HL-60 (cell line): ENCODE results near the gene SGSH.
A peak's percentile ranks its signal among the peaks of the same experiment; 100 is the strongest.
"Not testable (repeated sequence)": the region's sequence is repeated elsewhere in the genome, so short reads cannot be mapped to it uniquely, and the experiment has no call there.

Experiments used
- DNase-seq, 2 experiments: peaks; one replicate each; pipeline ENCODE4 v3.0.0-alpha.2; 2010 to 2020; ENCODE audit warnings: low read depth in 1 of 2, low spot score in 1 of 2
- H3K27ac ChIP-seq: fragments of 250-450 bp; sonication (Bioruptor Pico); replicated peaks from 2 replicates; pipeline ENCODE4 v1.5.1; 2020; ENCODE audit warnings: mild to moderate bottlenecking, moderate library complexity
- H3K27me3 ChIP-seq: fragments of 250-450 bp; sonication (Bioruptor Pico); 2 replicates; pipeline ENCODE4 v1.5.1; 2021; ENCODE audit warnings: mild to moderate bottlenecking, moderate library complexity; ENCODE audit not compliant: insufficient read depth, poor library complexity, severe bottlenecking
- H3K4me3 ChIP-seq: replicated peaks from 2 replicates; pipeline ENCODE4 v1.5.1; 2011; ENCODE audit warnings: mild to moderate bottlenecking, control low read depth, low read length; ENCODE audit not compliant: insufficient read depth
- GABPA ChIP-seq: IDR thresholded peaks from 2 replicates; pipeline ENCODE4 v1.6.1; 2012; ENCODE audit warnings: low read depth
- POLR2AphosphoS5 ChIP-seq: IDR thresholded peaks from 2 replicates; pipeline ENCODE4 v1.6.1; 2012; ENCODE audit warnings: low read depth
- SPI1 ChIP-seq: IDR thresholded peaks from 2 replicates; pipeline ENCODE4 v1.6.1; 2012; ENCODE audit warnings: low read depth, mild to moderate bottlenecking, borderline replicate concordance
- TF ChIP-seq, protein P1 (sequence below): IDR thresholded peaks from 2 replicates; pipeline ENCODE4 v1.6.1; 2012; ENCODE audit warnings: low read depth; ENCODE audit not compliant: insufficient replicate concordance
- TF ChIP-seq, protein P2 (sequence below): IDR thresholded peaks from one replicate; pipeline ENCODE4 v1.5.1; 2011; ENCODE audit warnings: low read length, control low read depth, inconsistent platforms; ENCODE audit not compliant: insufficient read depth

SGSH gene

GRCh38 chr17:80261159-80261894 is 41.2 kb upstream of the SGSH start:
- peak overlapping the region; percentile 62 for H3K27ac ChIP-seq
- no peak for TF ChIP-seq SPI1
- TF ChIP-seq POLR2AphosphoS5, result no peak
- no peak for TF ChIP-seq GABPA
- TF ChIP-seq, protein P1, sequence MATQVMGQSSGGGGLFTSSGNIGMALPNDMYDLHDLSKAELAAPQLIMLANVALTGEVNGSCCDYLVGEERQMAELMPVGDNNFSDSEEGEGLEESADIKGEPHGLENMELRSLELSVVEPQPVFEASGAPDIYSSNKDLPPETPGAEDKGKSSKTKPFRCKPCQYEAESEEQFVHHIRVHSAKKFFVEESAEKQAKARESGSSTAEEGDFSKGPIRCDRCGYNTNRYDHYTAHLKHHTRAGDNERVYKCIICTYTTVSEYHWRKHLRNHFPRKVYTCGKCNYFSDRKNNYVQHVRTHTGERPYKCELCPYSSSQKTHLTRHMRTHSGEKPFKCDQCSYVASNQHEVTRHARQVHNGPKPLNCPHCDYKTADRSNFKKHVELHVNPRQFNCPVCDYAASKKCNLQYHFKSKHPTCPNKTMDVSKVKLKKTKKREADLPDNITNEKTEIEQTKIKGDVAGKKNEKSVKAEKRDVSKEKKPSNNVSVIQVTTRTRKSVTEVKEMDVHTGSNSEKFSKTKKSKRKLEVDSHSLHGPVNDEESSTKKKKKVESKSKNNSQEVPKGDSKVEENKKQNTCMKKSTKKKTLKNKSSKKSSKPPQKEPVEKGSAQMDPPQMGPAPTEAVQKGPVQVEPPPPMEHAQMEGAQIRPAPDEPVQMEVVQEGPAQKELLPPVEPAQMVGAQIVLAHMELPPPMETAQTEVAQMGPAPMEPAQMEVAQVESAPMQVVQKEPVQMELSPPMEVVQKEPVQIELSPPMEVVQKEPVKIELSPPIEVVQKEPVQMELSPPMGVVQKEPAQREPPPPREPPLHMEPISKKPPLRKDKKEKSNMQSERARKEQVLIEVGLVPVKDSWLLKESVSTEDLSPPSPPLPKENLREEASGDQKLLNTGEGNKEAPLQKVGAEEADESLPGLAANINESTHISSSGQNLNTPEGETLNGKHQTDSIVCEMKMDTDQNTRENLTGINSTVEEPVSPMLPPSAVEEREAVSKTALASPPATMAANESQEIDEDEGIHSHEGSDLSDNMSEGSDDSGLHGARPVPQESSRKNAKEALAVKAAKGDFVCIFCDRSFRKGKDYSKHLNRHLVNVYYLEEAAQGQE, result no peak
- TF ChIP-seq, protein P2, sequence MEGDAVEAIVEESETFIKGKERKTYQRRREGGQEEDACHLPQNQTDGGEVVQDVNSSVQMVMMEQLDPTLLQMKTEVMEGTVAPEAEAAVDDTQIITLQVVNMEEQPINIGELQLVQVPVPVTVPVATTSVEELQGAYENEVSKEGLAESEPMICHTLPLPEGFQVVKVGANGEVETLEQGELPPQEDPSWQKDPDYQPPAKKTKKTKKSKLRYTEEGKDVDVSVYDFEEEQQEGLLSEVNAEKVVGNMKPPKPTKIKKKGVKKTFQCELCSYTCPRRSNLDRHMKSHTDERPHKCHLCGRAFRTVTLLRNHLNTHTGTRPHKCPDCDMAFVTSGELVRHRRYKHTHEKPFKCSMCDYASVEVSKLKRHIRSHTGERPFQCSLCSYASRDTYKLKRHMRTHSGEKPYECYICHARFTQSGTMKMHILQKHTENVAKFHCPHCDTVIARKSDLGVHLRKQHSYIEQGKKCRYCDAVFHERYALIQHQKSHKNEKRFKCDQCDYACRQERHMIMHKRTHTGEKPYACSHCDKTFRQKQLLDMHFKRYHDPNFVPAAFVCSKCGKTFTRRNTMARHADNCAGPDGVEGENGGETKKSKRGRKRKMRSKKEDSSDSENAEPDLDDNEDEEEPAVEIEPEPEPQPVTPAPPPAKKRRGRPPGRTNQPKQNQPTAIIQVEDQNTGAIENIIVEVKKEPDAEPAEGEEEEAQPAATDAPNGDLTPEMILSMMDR, result no peak
- DNase-seq, result peak in 1 of 2 experiments; percentile 42
- peak overlapping the region; percentile 89 for H3K4me3 ChIP-seq
- H3K27me3 ChIP-seq, result no peaks in the 10 kb centered on the region

GRCh38 chr17:80260791-80261158 is 40.6 kb upstream of the SGSH start, which contains the start of gene RNF213:
Gene RNF213 (plus strand): TSS chr17:80260852. CDS start chr17:80263682, 2,830 bp downstream.
- Histone ChIP-seq H3K27me3 (no peaks in the 10 kb centered on the region), H3K4me3 (peak within 1 kb of the TSS; percentile 89), H3K27ac (peak within 1 kb of the TSS; percentile 62)
- TF ChIP-seq SPI1 (no peak), POLR2AphosphoS5 (no peak)
- TF ChIP-seq, protein P1, result no peak
- DNase-seq, result peak in 1 of 2 experiments; percentile 46

DNA sequence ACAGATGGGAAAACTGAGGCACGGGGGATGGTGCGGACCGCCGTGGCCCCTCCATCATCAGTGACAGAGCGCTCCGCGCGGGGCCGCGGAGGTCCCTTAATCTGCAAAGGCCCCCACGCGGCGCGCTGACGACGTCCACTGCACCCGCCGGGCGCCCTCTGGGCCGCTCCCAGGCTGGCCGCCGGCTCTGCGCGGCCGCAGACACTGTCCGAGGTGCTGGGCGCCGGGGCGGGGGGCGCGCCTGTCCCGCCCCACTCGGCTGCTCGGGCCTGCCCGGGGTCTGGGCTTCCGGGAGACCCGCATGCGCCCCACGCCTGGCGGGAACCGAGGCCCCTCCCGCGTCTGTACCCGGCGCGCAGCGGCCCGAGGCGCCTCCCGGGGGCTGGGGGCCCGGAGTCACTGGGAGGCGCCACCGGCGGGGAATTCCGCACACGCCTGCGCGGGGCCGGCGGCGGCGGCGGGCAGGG is 40.0 kb upstream of the SGSH start:
- DNase-seq, result peak; percentile 24 to 58
- peak overlapping the region; percentile 41 for H3K4me3 ChIP-seq
- H3K27me3 ChIP-seq, result no peaks in the 10 kb centered on the region
- no peak for TF ChIP-seq GABPA
- TF ChIP-seq, protein P1, result peak; percentile 90
- no peak overlapping the region for H3K27ac ChIP-seq

DNA sequence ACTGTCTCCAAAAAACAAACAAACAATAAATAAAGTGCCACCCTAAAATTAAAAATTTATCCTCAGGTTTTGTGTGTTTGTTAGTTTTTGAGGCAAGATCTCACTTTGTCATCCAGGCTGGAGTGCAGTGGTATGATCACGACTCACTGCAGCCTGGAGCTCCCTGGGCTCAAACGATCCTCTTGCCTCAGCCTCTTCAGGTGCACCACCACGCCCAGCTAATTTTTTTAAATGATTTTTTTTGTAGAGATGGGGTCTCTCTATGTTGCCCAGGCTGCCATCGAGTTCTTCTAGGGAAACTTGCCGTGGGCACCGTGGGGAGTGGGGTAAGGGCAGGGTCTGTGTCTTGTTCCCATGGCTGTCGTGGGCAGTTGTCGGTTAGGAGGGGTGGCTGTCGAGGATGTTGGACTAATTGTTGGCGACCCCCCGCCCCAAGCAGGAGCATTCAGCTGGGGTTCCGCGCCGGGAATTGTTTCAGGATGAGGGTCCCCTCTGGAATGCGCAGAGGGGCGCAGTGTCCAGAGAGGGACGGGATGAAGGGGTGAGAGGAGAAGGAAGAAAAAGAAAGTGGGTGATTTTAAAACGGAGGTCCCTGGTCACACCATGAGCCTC is 39.4 kb upstream of the SGSH start:
- peak overlapping the region; percentile 41 for H3K4me3 ChIP-seq
- H3K27ac ChIP-seq, result no peak overlapping the region

GRCh38 chr17:80258296-80258695 is 38.2 kb upstream of the SGSH start:
- not testable (repeated sequence) for DNase-seq, H3K4me3 ChIP-seq, H3K27ac ChIP-seq, H3K27me3 ChIP-seq

More for the DNA sequence above, 39.4 kb upstream of the SGSH start:
- TF ChIP-seq, protein P2, result no peak
- H3K27me3 ChIP-seq, result no peaks in the 10 kb centered on the region
- DNase-seq, result no peak
